ENCODE results near the gene USP3.

DNA sequence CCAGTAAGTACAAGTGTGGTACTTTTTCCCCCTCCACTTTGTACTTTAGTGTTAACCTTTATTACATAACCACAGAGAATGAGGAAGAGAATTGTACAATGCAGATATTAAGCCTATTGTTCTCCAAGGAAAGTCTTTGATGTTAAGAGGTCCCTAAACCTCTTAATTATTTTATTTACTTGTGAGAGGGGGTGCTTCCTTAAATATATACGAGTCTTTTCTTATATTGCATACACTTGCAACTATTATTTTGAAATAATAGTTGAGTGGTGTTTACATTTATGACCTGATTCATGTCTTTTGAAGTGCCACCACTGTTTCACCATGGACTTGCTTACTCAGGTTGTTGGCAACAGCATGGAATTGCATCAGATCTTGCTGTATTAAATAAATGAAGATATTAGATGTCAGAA lies 10.1 kb downstream of the USP3 start:
- no peak for TF ChIP-seq POLR2AphosphoS5 (IDR thresholded peaks at IDR 0.05; ENCODE audit: low read depth, low read length)
- TF ChIP-seq SIN3A (IDR thresholded peaks at IDR 0.05; ENCODE audit: borderline replicate concordance, insufficient read depth, low read length) = no peak
- TF ChIP-seq, protein P1, sequence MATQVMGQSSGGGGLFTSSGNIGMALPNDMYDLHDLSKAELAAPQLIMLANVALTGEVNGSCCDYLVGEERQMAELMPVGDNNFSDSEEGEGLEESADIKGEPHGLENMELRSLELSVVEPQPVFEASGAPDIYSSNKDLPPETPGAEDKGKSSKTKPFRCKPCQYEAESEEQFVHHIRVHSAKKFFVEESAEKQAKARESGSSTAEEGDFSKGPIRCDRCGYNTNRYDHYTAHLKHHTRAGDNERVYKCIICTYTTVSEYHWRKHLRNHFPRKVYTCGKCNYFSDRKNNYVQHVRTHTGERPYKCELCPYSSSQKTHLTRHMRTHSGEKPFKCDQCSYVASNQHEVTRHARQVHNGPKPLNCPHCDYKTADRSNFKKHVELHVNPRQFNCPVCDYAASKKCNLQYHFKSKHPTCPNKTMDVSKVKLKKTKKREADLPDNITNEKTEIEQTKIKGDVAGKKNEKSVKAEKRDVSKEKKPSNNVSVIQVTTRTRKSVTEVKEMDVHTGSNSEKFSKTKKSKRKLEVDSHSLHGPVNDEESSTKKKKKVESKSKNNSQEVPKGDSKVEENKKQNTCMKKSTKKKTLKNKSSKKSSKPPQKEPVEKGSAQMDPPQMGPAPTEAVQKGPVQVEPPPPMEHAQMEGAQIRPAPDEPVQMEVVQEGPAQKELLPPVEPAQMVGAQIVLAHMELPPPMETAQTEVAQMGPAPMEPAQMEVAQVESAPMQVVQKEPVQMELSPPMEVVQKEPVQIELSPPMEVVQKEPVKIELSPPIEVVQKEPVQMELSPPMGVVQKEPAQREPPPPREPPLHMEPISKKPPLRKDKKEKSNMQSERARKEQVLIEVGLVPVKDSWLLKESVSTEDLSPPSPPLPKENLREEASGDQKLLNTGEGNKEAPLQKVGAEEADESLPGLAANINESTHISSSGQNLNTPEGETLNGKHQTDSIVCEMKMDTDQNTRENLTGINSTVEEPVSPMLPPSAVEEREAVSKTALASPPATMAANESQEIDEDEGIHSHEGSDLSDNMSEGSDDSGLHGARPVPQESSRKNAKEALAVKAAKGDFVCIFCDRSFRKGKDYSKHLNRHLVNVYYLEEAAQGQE (IDR thresholded peaks at IDR 0.05; ENCODE audit: insufficient read depth in 1 of 2, low read depth in 2 of 2, low read length in 2 of 2) = no peak
- no peak for TF ChIP-seq TAF1 (IDR thresholded peaks at IDR 0.05; ENCODE audit: borderline replicate concordance, insufficient read depth, low read length)
- TF ChIP-seq FOXP2 (optimal IDR thresholded peaks at IDR 0.05; ENCODE audit: borderline replicate concordance, extremely low read depth, extremely low read length, insufficient read depth) = no peak

All from PFSK-1 (cell line).